ENCODE results near the gene CLDN10. TPM values are rescaled to one million over a fixed set of nuclear protein-coding genes. Genes with fewer than 3 reads are reported as not detected.

The CLDN10 gene
- total and polyA plus RNA-seq, 2 of the 8 experiments (the other 6 are each of a cell fraction or from before 2014, with no cell fraction given), result 41.2 to 43.6 TPM

DNA sequence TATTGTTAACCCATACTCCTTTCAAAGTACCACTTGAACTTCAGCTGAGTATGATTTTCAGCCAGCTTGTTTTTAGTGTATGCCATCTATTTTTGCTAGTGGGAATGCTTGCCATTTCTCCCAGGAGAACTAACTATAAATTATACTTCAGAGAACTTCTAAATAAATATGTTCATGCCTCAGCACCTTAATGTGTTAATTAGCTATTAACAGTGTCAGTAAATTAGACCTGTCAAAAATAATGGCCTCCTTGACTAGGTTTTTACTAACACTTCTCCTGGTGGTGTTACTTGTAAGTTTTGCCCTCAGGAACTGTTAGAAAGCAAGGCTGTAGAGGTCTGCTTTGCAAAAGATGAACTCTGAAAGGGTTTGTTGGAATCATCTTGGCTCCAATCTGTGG is 4.5 kb downstream of the CLDN10 start:
- no peak overlapping the region for H4K8ac ChIP-seq (ENCODE audit: extremely low read depth, insufficient read depth, low read length)
- POLR2A ChIA-PET (ENCODE audit: partially characterized antibody), result interaction anchor here (1.0 kb wide), 1 partner anchor 24 kb away, joined by 3 read pairs; no protein-coding TSS in a partner anchor
- no peak overlapping the region for H2BK12ac ChIP-seq (ENCODE audit: low read depth, low read length)
- no peak overlapping the region for H3K23ac ChIP-seq (ENCODE audit: insufficient read length)
- H3K4me2 ChIP-seq (ENCODE audit: insufficient read depth in 1 of 2, low read depth in 2 of 2, low read length in 2 of 2), result no peak overlapping the region
- CTCF ChIA-PET (ENCODE audit: partially characterized antibody), result interaction anchor here (0.8 to 1.5 kb wide), 6 partner anchors 18 to 368 kb away, joined by 3 to 7 read pairs (median 4); no protein-coding TSS in a partner anchor
- no peaks in the 10 kb centered on the region for H3K9me3 ChIP-seq (ENCODE audit: insufficient read depth in 2 of 2, low read depth in 1 of 2, low read length in 1 of 2)
- peaks cover 0 to 9% of the 10 kb centered on the region in 2 experiments; a peak in 1 of 4 replicates for H3K79me2 ChIP-seq (ENCODE audit: control insufficient read depth in 1 of 2, insufficient read depth in 2 of 2, low read length in 2 of 2)
- no peak overlapping the region for H2BK5ac ChIP-seq (ENCODE audit: low read depth, low read length)
- no peak overlapping the region for H3K4ac ChIP-seq (replicated peaks; ENCODE audit: insufficient read length, low read depth, low read length)
- no peak overlapping the region for H2BK20ac ChIP-seq (ENCODE audit: low read length)
- H3K14ac ChIP-seq (ENCODE audit: insufficient read length), result no peak overlapping the region
- H4K91ac ChIP-seq (replicated peaks; ENCODE audit: insufficient read length, low read length), result no peak overlapping the region
- H2BK15ac ChIP-seq (ENCODE audit: low read length), result no peak overlapping the region
- peaks cover under 1 to 6% (median under 1%) of the 10 kb centered on the region in 4 experiments; a peak in 4 of 7 replicates for H3K4me1 ChIP-seq (replicated peaks in 1 of 4; ENCODE audit: control insufficient read depth in 3 of 4, insufficient read depth in 4 of 4, low read length in 3 of 4)
- H2AK5ac ChIP-seq (ENCODE audit: low read depth, low read length), result no peak overlapping the region
- TF ChIP-seq BCL11A (IDR thresholded peaks at IDR 0.05; ENCODE audit: low read depth in 2 of 2, low read length in 2 of 2) (no peak), HDAC2 (IDR thresholded peaks at IDR 0.05; ENCODE audit: borderline replicate concordance in 1 of 2, low read depth in 2 of 2, low read length in 2 of 2) (no peak), EZH2 (IDR thresholded peaks at IDR 0.05; ENCODE audit: low read depth, low read length, severe bottlenecking) (no peak), CBX5 (IDR thresholded peaks at IDR 0.05; ENCODE audit: low read depth, low read length) (no peak), SIRT6 (IDR thresholded peaks at IDR 0.05; ENCODE audit: low read length) (no peak), RNF2 (IDR thresholded peaks at IDR 0.05; ENCODE audit: borderline replicate concordance, low read depth, low read length, missing control alignments, poor library complexity, severe bottlenecking) (no peak), SP2 (IDR thresholded peaks at IDR 0.05; ENCODE audit: low read length) (no peak), RXRA (IDR thresholded peaks at IDR 0.05; ENCODE audit: insufficient read depth, low read depth, low read length) (no peak), TAF7 (optimal IDR thresholded peaks at IDR 0.05; ENCODE audit: borderline replicate concordance, low read depth, low read length) (no peak)
- TF ChIP-seq, protein P1, sequence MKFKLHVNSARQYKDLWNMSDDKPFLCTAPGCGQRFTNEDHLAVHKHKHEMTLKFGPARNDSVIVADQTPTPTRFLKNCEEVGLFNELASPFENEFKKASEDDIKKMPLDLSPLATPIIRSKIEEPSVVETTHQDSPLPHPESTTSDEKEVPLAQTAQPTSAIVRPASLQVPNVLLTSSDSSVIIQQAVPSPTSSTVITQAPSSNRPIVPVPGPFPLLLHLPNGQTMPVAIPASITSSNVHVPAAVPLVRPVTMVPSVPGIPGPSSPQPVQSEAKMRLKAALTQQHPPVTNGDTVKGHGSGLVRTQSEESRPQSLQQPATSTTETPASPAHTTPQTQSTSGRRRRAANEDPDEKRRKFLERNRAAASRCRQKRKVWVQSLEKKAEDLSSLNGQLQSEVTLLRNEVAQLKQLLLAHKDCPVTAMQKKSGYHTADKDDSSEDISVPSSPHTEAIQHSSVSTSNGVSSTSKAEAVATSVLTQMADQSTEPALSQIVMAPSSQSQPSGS (IDR thresholded peaks at IDR 0.05; ENCODE audit: low read length), result no peak
- H2AFZ ChIP-seq (ENCODE audit: low read length), result no peak overlapping the region
- H4K5ac ChIP-seq (ENCODE audit: insufficient read length, low read depth, low read length), result no peak overlapping the region
- no peak for DNase-seq (ENCODE audit: low read depth in 1 of 2, low spot score in 2 of 2)
- H3K27ac ChIP-seq (ENCODE audit: low read depth, low read length), result no peak overlapping the region
- no peak for FAIRE-seq
- no peaks in the 10 kb centered on the region; the same call in 1 of the 2 replicates for H3K79me1 ChIP-seq (ENCODE audit: low read depth, low read length)
- H2BK120ac ChIP-seq (replicated peaks; ENCODE audit: low read depth, low read length), result no peak overlapping the region
- H3K23me2 ChIP-seq (ENCODE audit: low read depth, low read length), result peaks cover 10% of the 10 kb centered on the region
- H4K20me1 ChIP-seq (replicated peaks in 1 of 2; ENCODE audit: control insufficient read depth in 1 of 2, insufficient read depth in 2 of 2, low read length in 2 of 2), result peaks cover 0 to 2% of the 10 kb centered on the region in 2 experiments
- no peak overlapping the region for H3K9ac ChIP-seq (replicated peaks in 1 of 4; ENCODE audit: extremely low read depth in 1 of 4, low read depth in 3 of 4, low read length in 3 of 4)
- H3K18ac ChIP-seq (ENCODE audit: extremely low read depth, low read length), result no peak overlapping the region
- H3K27me3 ChIP-seq (replicated peaks in 1 of 4; ENCODE audit: control insufficient read depth in 3 of 4, extremely low read depth in 1 of 4, insufficient read depth in 3 of 4, low read length in 3 of 4), result peaks cover 0 to 3% (median 0%) of the 10 kb centered on the region in 4 experiments; a peak in 4 of 7 replicates
- no peaks in the 10 kb centered on the region; a peak in 1 of 8 replicates for H3K36me3 ChIP-seq (ENCODE audit: control insufficient read depth in 2 of 4, insufficient read depth in 4 of 4, low read length in 3 of 4)
- no peak overlapping the region for H3K56ac ChIP-seq (replicated peaks; ENCODE audit: insufficient read length, low read depth, low read length)
- H3K4me3 ChIP-seq (ENCODE audit: extremely low read depth in 1 of 4, insufficient read depth in 2 of 4, low read depth in 3 of 4, low read length in 4 of 4), result no peak overlapping the region
